CD4-positive, alpha-beta T cell treated with Interleukin-21 for 1 hour (primary cell): ENCODE results near the gene HCN3.
"Not testable (repeated sequence)": the region's sequence is repeated elsewhere in the genome, so short reads cannot be mapped to it uniquely, and the experiment has no call there.

ENCODE experiments used
- DNase-seq: peaks from one replicate; pipeline ENCODE4 v3.0.0-alpha.2; 2020

HCN3 gene

DNA sequence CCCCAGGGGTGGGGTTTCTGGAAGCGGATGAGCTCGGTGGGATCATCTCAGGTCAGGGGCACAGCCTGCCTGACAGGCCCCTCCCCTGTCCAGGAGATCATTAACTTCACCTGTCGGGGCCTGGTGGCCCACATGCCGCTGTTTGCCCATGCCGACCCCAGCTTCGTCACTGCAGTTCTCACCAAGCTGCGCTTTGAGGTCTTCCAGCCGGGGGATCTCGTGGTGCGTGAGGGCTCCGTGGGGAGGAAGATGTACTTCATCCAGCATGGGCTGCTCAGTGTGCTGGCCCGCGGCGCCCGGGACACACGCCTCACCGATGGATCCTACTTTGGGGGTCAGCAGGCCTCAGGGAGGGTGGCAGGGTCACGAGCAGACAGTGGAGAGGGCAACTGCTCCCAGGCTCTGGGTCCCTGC lies 8.4 kb downstream of the HCN3 start:
- no peak for DNase-seq

GRCh38 chr1:155286544-155286943 lies 9.3 kb downstream of the HCN3 start:
- no peak for DNase-seq

DNA sequence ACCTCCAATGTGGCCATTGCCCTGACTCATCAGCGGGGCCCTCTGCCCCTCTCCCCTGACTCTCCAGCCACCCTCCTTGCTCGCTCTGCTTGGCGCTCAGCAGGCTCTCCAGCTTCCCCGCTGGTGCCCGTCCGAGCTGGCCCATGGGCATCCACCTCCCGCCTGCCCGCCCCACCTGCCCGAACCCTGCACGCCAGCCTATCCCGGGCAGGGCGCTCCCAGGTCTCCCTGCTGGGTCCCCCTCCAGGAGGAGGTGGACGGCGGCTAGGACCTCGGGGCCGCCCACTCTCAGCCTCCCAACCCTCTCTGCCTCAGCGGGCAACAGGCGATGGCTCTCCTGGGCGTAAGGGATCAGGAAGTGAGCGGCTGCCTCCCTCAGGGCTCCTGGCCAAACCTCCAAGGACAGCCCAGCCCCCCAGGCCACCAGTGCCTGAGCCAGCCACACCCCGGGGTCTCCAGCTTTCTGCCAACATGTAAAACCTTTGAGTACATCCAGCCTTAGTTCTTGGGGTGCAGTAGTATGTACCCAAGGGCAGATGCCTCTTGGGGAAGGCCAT lies 10.8 kb downstream of the HCN3 start:
- DNase-seq: no peak

GRCh38 chr1:155291006-155291405 lies 13.7 kb downstream of the HCN3 start:
- DNase-seq: not testable (repeated sequence)

- no peak for DNase-seq
These were observed 16.0 kb downstream of the HCN3 start for GRCh38 chr1:155293086-155293749.

DNA sequence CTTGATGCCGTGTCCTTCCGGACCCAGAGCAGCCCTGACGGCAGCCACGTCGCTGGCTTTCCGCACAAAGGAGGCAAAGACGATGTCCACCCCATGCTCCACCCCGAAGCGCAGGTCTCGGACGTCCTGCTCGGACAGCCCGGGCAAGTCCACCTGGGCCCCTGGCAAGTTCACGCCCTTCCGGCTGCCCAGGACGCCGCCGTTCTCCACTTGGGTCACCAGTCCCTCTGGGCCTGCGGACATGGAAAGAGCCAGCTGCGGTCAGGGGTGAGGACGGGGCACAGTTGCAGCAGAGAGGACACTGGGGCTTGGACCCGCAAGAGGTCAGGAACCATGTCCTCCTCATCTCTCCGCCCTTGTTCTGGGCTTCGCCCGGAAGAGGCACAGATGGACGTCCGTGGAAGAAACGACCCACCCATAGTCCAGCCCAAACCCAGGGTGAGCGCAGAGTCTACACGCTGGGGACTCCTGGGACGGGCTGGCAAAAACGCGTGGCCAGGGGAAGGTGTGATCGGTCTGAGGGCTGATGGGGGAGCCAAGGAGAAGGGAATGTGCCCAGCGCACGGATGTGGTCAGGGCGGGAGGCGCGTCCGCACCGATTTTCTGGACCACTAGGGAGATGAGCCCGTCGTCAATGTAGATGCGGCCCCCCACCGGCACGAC lies 17.4 kb downstream of the HCN3 start:
- DNase-seq: no peak

DNA sequence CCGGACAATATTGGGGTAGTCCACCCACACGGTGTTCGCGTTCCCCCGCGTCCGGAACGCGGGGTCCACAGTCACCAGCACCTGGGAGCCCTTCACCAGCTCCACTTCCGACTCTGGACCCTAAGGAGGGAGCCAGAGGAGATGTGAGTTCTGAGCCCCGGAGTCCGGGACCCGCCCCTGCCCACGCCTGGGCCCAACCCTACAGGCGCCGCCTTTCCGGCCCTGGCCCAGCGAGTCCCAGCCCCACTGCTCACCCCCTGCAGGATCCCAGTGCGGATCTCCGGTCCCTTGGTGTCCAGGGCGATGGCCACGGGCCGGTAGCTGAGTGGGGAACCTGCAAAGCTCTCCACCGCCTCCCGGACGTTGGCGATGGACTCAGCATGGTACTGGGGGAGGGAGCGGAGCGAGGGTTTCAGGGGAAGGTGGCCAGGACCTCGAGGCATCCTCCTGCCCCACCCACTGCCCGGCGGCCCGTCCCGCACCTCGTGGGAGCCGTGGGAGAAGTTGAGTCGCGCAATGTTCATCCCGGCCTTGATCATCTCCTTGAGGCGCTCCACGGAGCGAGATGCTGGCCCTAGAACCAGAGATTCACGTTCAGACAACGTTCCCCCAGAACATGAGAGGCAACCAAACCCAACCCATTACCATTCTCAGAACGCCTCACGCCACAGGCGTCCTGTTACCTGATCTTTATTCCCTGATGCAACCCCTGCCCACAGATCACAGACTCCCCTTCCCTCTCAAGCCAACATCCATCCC lies 18.1 kb downstream of the HCN3 start:
- no peak for DNase-seq

- no peak for DNase-seq
These were observed 18.6 kb downstream of the HCN3 start for GRCh38 chr1:155295942-155296267.

GRCh38 chr1:155296661-155297060 lies 19.4 kb downstream of the HCN3 start:
- no peak for DNase-seq

DNA sequence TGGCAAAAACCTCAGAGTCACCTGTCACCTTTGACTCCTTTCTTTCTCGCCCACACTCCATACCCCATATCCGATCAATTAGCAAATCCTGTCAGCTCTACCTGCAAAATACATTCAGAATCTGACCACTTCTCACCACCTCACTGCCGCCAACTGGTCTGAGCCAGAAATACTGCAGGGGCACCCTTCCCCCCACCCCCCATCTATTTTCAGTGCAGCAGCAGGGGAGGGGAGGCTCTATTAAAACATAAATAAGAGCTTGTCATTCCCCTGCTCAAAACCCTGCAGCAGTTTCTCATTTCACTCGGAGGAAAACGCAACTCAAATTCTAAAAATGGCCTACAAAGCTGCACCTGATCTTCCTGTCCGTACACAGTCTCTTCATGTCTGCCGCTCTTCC lies 20.1 kb downstream of the HCN3 start:
- DNase-seq: no peak

- no peak for DNase-seq
These were observed 22.8 kb downstream of the HCN3 start for GRCh38 chr1:155300024-155300423.

DNA sequence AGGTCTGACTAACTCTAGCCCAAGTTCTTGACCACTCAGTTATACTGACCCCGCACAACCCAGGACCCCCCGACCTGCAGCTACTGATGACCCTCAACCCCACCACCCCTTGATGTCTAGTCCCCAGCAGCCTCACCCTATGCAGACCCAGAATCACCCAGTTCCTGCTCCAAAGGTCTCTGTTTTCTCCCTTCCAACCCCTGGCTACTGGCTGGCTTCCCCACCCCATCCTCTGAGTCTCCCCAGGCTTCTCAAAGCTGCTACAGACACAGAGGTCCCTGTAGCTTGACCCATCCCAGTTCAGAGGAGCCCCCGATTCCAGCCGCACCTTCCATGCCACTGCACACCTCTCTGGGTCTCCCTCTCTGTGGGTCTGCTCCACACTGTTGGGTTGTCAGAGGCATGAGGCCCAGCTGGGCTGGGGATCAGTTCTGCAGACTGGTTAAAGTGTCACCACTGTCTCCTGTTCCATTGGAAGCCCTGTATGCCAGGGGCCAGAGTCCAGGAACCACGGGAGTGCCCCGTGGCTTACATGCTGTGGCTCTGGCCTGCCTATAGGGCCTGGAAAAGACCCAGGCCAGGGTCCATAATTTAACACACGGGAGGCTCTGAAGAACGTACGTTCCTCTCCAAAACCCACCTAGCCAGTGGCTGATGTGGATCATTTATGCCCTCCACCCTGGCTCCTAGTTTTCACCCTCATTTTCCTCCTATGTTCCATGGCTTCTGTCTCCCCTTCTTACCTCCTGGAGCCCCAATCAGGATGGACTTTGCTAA lies 23.5 kb downstream of the HCN3 start:
- no peak for DNase-seq

- DNase-seq: no peak
These were observed 24.1 kb downstream of the HCN3 start, which contains the start of gene PKLR for GRCh38 chr1:155301342-155301841. TSS of gene PKLR (minus strand) at chr1:155301438. CDS start at chr1:155301395, 43 bp downstream.

GRCh38 chr1:155304558-155305063 lies 27.3 kb downstream of the HCN3 start:
- no peak for DNase-seq

- DNase-seq: no peak
These were observed 28.7 kb downstream of the HCN3 start for GRCh38 chr1:155305881-155306391.

DNA sequence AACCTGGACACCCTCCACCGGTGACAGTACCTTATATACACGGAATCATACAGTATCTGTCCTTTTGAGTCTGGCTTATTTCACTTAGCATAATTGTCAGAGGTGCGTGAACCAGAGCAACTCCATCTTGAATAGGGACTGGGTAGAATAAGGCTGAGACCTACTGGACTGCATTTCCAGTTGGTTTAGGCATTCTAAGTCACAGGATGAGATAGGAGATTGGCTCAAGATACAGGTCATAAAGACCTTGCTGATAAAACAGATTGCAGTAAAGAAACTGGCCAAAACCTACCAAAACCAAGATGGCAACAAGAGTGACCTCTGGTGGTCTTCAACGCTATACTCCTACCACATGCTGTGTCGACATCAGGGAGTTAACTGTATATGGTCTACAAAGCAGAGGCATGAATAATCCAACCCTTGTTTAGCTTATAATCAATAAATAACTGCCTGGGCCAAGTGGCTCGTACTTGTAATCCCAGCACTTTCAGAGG lies 30.0 kb downstream of the HCN3 start:
- peak; percentile 23 for DNase-seq

DNA sequence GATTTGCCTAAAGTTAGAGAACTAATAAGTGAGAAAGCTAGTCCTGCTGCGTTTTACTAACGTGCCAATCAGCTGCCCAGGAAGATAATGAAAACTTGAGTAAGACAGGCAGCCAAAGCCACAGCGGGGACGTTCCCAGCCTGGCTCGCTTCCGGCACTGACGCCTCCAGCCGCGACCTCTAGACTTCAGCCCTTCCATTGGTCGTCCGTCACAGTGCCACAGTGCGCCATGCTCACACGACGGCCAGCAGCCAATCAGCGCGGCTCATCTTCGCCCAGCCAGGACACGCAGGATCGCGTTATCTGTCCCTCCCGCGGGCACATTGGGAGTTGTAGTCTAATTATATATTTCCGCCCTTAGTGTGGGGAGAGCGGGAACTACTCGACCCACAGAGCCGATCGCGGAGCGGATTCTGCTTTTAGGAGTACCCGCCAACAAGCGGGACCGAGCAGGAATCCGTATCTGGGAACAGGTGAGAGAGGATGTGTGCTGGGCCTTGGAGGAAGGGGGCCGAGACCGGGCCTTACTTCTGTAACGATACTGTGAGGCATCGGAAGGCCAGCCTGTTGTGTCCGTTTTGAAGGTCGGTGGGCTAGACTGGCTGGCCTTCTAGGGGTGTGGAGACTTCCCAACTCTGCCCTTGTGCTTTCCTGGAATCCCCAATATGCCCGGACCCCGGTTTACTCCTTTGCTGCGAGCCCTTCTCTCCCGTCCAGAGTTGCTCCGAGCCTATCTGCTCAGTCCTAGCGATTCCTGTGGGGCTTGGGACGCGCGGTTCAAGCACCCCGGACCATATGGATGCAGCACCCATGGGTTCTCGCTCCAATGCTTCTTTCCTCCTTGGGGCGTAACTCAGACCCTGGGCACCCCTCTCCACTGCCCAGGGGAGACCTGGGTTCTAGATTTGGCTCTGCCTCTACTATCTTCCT lies 31.5 kb downstream of the HCN3 start, which contains the start of gene FDPS:
FDPS (plus strand) TSS at position 374 of the 930 bp plus-strand sequence. CDS start 924 bp downstream, outside the sequence.
- peak; percentile 99 for DNase-seq

DNA sequence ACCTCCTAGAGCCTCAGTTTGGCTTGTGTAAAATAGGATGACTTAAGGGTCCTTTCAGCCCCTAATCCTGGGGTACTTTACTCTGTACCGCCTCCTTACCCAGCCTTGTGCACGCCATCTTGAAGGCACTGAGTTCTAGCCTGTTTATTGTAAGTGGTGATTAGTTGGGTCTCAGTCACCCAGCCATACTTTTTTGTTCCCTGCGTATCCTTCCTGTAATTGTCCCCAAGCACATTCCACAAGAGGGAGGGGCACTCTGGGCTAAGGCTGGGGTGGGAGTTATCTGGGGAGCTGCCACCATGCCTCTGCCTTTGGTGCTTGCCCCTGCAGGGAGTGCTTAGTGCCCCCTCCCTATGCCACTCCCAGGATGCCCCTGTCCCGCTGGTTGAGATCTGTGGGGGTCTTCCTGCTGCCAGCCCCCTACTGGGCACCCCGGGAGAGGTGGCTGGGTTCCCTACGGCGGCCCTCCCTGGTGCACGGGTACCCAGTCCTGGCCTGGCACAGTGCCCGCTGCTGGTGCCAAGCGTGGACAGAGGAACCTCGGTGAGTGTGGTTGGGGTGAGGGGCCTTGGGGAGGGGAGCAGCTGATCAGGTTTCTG lies 32.3 kb downstream of the HCN3 start:
- DNase-seq: no peak

- DNase-seq: no peak
These were observed 36.0 kb downstream of the HCN3 start for GRCh38 chr1:155313261-155313660.

GRCh38 chr1:155316922-155317321 lies 39.7 kb downstream of the HCN3 start:
- no peak for DNase-seq
